Nephron progenitor cell (in vitro differentiated cells): ENCODE measurements around the gene CDH4.

Experiments
- DNase-seq: peaks from one replicate; pipeline ENCODE4 v3.0.0; 2021
- H3K27ac Mint-ChIP-seq: 2 replicates; pipeline ENCODE4 v1.8.0; 2021; ENCODE audit warnings: mild to moderate bottlenecking, moderate library complexity, mixed read lengths
- H3K27me3 Mint-ChIP-seq: 2 replicates; pipeline ENCODE4 v1.8.0; 2021; ENCODE audit warnings: mild to moderate bottlenecking, low read depth, mixed read lengths; ENCODE audit not compliant: poor library complexity
- H3K36me3 Mint-ChIP-seq: 2 replicates; pipeline ENCODE4 v1.8.0; 2021; ENCODE audit warnings: low read depth, mixed read lengths
- H3K4me1 Mint-ChIP-seq: 2 replicates; pipeline ENCODE4 v1.8.0; 2021; ENCODE audit warnings: mixed read lengths
- H3K4me3 Mint-ChIP-seq: 2 replicates; pipeline ENCODE4 v1.8.0; 2021; ENCODE audit warnings: mild to moderate bottlenecking, moderate library complexity, mixed read lengths
- H3K9me3 Mint-ChIP-seq: 2 replicates; pipeline ENCODE4 v1.8.0; 2021; ENCODE audit warnings: mild to moderate bottlenecking, moderate library complexity, mixed read lengths
- TF ChIP-seq, protein P1 (sequence below): fragments of 200-600 bp; sonication (generic); IDR thresholded peaks from 2 replicates; pipeline ENCODE4 v1.5.0; 2021; ENCODE audit warnings: antibody characterized with exemption

CDH4 gene

DNA sequence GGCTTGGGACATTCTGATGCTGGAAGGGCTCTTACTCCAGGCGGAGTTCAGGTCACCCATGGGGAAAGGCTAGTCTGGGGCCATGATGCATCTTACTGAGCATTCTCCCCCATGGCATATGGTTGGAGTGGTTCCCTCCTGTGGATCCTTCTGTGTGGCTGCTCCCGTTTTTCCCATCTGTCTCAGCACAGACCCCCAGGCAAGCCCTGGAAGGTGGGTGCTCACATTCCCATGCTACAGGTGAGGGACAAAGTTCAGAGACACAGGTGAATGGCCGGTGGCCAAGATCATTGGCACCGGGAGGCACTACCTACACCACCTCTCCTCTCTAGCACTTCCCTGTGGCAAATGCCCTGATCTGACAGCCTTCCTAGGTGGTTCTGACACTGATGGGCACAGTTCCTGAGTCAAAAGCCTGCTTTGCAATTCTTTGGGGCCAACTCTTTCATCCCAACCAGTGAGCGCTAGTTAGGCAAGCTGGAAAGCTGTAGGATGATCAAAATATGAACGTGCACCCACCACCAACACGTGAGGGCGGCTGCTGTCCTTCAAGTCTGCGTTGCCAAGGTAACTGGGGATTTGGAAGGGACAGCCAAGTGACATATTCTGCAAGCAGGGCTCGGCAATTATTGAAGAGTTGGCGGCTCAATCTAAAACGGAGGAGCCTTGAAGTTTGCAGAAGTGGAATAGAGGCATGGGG, 124.6 kb downstream of the CDH4 start:
- H3K27ac Mint-ChIP-seq, result no peak overlapping the region
- TF ChIP-seq, protein P1, sequence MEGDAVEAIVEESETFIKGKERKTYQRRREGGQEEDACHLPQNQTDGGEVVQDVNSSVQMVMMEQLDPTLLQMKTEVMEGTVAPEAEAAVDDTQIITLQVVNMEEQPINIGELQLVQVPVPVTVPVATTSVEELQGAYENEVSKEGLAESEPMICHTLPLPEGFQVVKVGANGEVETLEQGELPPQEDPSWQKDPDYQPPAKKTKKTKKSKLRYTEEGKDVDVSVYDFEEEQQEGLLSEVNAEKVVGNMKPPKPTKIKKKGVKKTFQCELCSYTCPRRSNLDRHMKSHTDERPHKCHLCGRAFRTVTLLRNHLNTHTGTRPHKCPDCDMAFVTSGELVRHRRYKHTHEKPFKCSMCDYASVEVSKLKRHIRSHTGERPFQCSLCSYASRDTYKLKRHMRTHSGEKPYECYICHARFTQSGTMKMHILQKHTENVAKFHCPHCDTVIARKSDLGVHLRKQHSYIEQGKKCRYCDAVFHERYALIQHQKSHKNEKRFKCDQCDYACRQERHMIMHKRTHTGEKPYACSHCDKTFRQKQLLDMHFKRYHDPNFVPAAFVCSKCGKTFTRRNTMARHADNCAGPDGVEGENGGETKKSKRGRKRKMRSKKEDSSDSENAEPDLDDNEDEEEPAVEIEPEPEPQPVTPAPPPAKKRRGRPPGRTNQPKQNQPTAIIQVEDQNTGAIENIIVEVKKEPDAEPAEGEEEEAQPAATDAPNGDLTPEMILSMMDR, result no peak
- no peak overlapping the region for H3K4me3 Mint-ChIP-seq
- H3K27me3 Mint-ChIP-seq, result no peaks in the 10 kb centered on the region
- H3K4me1 Mint-ChIP-seq, result peaks cover 6% of the 10 kb centered on the region
- no peak for DNase-seq
- H3K9me3 Mint-ChIP-seq, result peaks cover 10% of the 10 kb centered on the region
- no peaks in the 10 kb centered on the region for H3K36me3 Mint-ChIP-seq

GRCh38 chr20:61378694-61379355, 126.8 kb downstream of the CDH4 start:
- Mint-ChIP-seq H3K9me3 (peaks cover 22% of the 10 kb centered on the region), H3K4me3 (no peak overlapping the region), H3K4me1 (no peaks in the 10 kb centered on the region), H3K27ac (no peak overlapping the region), H3K36me3 (no peaks in the 10 kb centered on the region), H3K27me3 (no peaks in the 10 kb centered on the region)
- TF ChIP-seq, protein P1, result no peak
- DNase-seq, result no peak

- no peaks in the 10 kb centered on the region for H3K4me1 Mint-ChIP-seq
- H3K4me3 Mint-ChIP-seq, result no peak overlapping the region
- no peaks in the 10 kb centered on the region for H3K27me3 Mint-ChIP-seq
- no peaks in the 10 kb centered on the region for H3K36me3 Mint-ChIP-seq
- no peak for DNase-seq
- TF ChIP-seq, protein P1, result no peak
- no peak overlapping the region for H3K27ac Mint-ChIP-seq
- peaks cover 33% of the 10 kb centered on the region for H3K9me3 Mint-ChIP-seq
Measured at GRCh38 chr20:61379898-61380544, 128.0 kb downstream of the CDH4 start.

GRCh38 chr20:61380545-61380915, 128.5 kb downstream of the CDH4 start:
- DNase-seq, result no peak
- H3K27me3 Mint-ChIP-seq, result no peaks in the 10 kb centered on the region
- TF ChIP-seq, protein P1, result no peak
- H3K4me1 Mint-ChIP-seq, result no peaks in the 10 kb centered on the region
- no peak overlapping the region for H3K27ac Mint-ChIP-seq
- H3K4me3 Mint-ChIP-seq, result no peak overlapping the region
- H3K36me3 Mint-ChIP-seq, result no peaks in the 10 kb centered on the region
- H3K9me3 Mint-ChIP-seq, result peaks cover 38% of the 10 kb centered on the region

- no peaks in the 10 kb centered on the region for H3K27me3 Mint-ChIP-seq
- H3K4me1 Mint-ChIP-seq, result peaks cover 8% of the 10 kb centered on the region
- no peaks in the 10 kb centered on the region for H3K36me3 Mint-ChIP-seq
- TF ChIP-seq, protein P1, result no peak
- no peak for DNase-seq
- H3K27ac Mint-ChIP-seq, result no peak overlapping the region
- H3K4me3 Mint-ChIP-seq, result no peak overlapping the region
- H3K9me3 Mint-ChIP-seq, result peaks cover 40% of the 10 kb centered on the region
Measured at GRCh38 chr20:61382194-61382593, 130.1 kb downstream of the CDH4 start.
